ENCODE results near the gene AOAH.

DNA sequence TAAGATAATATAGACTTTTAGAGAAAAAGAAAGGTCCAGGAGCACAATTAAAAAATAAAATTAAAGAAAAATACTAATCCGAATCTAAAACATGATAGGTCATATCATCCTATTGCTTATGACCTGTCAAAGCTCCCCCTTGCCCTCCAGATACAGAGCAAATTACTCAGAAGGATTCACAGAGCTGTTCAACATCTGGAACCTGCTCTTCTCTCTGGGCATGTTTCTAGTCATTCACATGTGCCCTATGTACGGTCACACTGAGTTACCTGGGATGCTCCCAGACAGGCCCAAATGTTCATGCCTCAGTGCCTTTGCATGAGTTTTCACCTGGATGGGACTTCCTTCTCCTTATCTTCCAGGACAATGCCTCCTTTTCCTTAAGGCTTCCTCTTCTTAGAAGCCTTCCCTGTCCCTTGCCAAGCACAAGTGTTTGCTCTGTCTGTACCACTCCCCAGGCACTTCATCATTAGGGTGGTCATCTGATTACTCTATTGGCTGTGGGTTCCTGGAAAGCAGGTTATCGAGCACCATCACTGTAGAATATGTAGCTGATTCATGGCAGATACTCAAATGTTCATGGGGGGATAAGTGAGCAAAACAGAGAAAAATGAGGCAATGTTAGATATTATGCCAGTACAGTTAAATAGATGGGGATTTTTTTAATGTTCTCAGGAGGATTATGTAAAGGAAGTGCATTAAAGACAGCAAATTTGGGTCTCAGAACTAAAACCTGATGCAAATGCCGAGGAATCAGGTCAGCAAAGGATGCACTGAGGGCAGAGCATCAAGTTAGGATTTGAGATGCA, 12.0 kb upstream of the AOAH start:
- TF ChIP-seq, protein P1, sequence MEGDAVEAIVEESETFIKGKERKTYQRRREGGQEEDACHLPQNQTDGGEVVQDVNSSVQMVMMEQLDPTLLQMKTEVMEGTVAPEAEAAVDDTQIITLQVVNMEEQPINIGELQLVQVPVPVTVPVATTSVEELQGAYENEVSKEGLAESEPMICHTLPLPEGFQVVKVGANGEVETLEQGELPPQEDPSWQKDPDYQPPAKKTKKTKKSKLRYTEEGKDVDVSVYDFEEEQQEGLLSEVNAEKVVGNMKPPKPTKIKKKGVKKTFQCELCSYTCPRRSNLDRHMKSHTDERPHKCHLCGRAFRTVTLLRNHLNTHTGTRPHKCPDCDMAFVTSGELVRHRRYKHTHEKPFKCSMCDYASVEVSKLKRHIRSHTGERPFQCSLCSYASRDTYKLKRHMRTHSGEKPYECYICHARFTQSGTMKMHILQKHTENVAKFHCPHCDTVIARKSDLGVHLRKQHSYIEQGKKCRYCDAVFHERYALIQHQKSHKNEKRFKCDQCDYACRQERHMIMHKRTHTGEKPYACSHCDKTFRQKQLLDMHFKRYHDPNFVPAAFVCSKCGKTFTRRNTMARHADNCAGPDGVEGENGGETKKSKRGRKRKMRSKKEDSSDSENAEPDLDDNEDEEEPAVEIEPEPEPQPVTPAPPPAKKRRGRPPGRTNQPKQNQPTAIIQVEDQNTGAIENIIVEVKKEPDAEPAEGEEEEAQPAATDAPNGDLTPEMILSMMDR (IDR thresholded peaks at IDR 0.05), result no peak
- TF ChIP-seq POLR2A (IDR thresholded peaks at IDR 0.05), result no peak
